Measurements from ENCODE around the gene IGFL2.
A peak's percentile ranks its signal among the peaks of the same experiment; 100 is the strongest.

DNA sequence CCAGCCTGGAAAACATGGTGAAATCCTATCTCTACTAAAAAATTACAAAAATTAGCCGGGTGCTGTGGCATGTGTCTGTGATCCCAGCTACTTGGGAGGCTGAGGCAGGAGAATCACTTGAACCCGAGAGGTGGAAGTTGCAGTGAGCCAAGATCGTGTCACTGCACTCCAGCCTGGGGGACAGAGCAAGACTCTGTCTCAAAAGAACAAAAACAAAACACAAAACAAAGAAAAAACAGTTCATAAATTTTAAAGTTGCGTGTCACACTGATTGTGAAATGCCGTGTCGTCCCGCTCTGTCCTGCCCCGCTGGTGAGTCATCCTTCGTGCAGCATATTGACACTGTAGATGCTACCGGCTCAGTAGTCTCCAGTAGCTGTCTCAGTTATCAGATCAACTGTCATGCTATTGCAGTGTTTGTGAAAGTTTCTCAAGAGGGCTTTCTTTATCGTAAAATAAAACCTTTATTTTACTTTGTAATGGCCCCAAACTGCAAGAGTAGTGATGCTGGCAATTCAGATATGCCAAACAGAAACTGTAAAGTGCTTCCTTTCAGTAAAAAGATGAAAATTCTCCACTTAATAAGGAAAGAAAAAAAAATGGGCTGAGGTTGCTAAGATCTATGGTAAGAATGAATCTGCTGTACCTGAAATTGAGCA lies 45.1 kb downstream of the IGFL2 start:
- TF ChIP-seq CTCF (IDR thresholded peaks at IDR 0.05; ENCODE audit: low read depth, low read length, missing input control), result no peak
- peak; percentile 15 for TF ChIP-seq YY1 (IDR thresholded peaks at IDR 0.05)
